NCI-H446 (cell line): ENCODE data around the gene LGALS3BP.

Experiments
- DNase-seq, 2 experiments: peaks; one replicate each; lab custom pipeline; 2025; lab: John Stamatoyannopoulos, UW

Gene LGALS3BP

GRCh38 chr17:78939615-78940014 lies 40.1 kb downstream of the LGALS3BP start:
- no peak for DNase-seq

- no peak for DNase-seq
These were observed 42.2 kb downstream of the LGALS3BP start for GRCh38 chr17:78937561-78937960.

DNA sequence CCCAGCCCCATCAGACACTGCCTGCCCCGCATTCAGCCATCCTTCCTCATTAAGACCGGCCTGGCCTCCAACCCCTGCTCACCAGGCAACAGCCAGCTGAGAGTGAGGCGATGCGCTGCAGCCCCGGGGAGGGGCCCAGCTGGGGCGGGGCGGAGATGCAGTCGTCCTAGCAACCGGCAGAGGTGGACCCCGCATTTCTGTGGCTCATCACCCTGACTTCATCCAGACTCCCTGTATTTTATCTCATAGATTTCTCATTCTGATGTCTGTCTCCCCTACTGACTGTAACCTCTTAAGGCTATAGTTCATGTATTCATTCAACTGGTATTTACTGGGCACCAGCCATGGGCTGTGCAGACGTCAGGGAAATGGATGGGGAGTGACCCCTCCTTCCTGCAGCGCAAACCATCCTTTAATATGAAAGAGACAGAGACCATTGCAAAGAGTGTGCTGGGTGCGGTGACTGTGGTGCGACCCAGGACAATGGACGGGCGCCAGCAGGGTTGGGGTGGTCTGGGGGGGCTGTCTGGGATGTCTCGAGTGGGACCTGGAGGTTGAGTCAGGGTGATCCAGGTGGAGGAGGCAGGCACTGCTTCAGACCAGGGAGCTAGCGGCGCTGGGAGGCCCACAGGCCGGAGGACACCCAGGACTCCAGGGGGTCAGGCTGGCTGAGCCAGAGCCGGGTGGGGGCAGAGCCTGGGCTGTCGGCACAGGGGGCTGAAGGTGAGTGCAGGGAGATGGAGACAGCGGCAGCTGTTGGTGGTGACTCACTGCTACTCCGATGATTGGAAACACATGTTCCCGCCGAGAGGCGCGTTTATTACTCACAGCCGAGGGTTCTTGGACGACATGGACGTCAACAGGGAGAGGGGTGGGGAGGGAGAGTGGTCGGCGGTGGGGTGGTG lies 44.1 kb downstream of the LGALS3BP start:
- DNase-seq, result peak; percentile 43 to 94

DNA sequence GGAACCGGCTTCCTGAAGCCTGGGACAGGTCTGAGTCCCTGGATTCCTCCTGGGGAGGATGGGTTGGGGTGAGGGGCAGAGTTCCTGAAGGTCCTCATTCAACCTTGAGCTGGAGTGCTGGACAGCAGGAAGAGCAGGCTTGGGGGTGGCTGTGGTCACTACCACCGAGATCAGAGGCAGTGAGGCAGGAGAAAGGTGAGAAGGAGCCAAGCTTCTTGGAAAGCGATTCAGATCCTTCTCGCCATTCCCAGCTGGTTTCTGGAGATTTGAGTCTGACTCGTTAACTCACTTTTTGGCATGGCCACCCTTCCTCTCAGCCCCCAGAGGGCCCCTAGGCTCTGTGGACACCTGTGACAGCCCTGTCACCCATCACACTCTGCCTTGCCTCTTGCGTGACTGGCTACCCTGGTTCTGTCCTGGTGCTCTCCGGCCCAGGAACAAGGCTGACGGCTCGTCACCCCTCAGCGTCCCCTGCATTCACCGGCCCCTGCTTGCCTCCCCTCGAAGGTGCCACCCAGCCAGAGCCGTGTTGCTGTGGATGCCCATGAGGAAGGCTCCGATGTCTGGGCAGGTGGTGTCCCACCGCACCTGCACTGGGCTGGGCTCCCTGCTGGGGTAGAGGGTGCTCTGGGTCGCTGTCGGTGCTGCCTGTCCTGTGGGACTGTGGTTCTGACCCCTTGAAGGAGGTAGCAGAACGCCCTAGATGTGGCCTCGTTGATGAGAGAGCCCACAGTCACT lies 44.9 kb downstream of the LGALS3BP start:
- DNase-seq, result peak in 1 of 2 experiments; percentile 79

DNA sequence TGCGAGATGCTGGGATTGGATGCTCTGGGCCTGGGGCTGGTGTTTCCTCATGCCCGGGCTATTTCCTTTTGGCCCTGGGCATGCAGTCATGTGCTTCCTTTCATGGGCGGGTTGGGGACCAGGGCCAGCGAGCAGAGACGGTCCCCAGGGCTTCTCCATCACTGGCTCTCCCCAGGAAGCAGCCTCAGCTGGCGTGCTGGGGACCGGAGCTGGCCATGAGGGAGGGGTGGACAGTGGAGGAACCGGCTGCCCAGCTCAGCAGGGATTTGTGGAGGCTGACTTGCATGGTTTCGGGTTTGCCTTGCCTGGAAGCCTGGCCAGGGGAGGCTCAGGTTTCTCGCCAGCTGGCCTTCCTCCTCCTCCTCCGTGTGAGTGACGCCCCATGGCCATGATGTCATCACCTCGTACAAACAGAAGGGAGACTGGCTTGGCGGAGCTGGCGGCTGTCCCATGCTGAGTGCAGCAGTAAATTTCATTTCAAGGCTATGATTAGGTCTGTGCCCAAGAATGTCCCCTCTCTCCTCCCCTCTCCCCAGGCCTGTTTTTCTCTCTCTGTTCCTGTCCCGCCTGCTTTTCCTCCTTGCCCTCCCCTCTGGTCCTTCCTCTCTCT lies 45.7 kb downstream of the LGALS3BP start:
- peak; percentile 97 to 98 for DNase-seq

DNA sequence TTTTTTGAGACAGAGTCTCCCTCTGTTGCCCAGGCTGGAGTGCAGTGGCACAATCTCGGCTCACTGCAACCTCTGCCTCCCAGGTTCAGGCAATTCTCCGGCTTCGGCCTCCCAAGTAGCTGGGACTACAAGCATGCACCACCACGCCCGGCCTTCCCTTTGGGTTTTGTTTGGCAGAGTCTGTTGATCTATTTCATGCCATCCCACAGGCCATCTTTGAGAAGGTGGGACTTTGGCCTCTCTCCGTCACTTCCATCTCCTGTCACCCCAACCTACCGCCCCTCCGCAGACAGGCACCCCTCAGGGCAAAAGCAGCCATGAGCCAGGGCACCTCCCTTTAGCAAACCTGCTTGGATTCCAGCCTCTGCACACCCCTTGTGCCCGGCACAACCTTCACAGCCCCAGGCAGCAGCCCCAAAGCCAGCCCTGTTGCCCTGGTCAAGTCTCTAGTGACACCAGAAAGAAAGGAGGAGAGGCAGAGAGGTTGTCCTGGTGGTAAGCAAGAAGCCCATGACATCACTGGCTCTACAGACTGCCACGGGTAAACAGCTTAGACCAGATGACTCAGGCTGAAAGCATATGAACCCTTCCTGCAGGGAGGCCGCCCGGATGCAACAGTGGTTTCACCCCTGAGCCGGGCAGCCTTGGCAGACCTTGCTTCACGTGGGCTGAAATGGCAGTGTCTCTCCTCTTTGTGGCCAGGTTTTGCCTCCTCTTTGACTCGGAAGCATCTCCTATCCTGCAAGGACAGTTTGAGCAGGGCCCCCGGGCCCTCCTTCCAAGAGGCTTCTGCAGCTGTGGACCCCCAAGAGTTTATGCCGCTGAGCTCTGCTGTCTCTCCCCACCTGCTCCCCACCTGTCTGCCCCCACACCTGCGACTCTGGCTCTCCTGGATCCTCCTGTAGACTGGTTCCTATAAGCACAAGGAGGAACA lies 46.4 kb downstream of the LGALS3BP start:
- peak; percentile 29 to 57 for DNase-seq

DNA sequence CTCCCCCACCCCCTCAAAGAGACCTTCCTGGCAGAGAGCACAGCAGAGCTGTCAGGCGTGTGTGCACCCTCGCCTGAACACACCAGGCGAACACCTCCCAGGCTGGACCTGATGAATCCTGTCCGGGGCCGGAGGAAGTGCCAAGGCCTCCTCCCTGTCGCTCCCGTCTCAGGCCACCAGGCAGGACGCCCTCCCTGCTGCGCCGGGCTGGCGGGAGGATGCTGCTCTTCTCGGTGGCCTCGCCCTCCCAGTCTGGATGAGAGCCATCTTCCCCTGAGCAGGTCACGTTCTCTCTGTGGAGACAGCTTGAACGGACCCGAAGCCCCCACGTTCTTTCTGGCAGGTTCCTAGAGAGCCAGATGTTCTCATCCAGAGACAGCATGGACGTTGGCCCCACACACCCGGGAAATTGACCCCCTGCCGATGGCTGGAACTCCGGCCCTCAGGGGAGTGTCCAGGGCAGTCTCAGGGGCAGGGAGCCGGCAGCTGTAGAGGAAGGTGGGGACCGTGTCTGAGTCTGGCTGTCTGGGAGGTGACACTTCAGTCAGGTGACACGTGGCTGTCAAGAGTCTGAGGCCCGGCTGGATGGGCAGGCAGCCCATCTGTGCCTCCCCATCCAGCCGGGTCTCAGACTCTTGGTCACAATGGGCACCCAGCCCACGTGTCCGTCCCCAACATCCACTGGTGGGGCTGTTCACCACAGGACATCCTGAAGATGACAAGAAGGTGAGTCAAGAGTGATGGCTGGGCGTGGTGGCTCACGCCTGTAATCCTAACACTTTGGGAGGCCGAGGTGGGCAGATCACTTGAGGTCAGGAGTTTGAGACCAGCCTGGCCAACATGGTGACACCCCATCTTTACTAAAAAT lies 49.6 kb downstream of the LGALS3BP start:
- DNase-seq, result no peak

- DNase-seq, result no peak
These were observed 53.8 kb downstream of the LGALS3BP start for GRCh38 chr17:78925662-78926555.

- peak; percentile 49 to 91 for DNase-seq
These were observed 54.5 kb downstream of the LGALS3BP start, which contains the start of gene TIMP2 for GRCh38 chr17:78925234-78925633. Gene TIMP2 (minus strand): TSS chr17:78925387. CDS start chr17:78925088, 299 bp downstream.

- DNase-seq, result peak in 1 of 2 experiments; percentile 22
These were observed 55.1 kb downstream of the LGALS3BP start for GRCh38 chr17:78924481-78925151.

DNA sequence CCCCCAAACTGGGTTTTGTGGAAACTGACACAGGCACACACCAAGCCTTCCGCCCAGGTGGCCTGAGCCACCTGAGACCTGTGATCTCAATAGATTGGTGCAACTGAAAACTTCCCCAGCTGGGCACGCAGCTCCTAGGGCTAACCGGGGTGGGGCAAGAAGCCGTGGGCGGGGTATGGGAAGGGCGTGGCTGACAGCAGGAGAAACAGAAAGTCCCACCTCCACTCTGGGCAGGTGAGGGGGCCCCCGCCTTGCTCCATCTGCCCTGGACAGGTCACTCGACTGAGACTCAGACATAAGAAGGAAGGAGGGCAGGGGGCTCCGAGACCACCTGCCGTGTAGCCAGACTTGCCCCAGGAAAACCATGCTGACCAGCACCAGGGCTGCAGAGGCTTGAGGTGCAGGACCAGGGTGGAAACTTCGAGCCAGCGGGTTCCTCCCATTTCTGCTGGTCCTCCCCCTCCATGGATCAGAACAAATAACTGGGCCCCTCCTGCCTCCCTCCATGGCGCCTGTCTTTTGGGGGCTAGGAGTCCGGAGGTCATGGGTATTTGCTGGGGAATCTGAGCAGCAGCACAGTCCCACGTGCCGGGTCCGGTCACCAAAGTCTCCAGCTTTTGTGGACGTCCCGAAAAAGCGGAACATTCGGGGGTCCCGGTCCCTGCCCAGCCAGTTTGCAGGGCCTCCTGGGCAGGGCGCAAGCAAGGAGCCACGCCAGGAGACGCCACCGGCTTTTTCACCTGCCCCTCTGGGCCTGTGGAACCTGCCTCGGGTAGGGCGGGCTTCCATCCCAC lies 55.9 kb downstream of the LGALS3BP start:
- no peak for DNase-seq

- no peak for DNase-seq
These were observed 56.8 kb downstream of the LGALS3BP start for GRCh38 chr17:78922816-78923498.

GRCh38 chr17:78921437-78921971 lies 58.2 kb downstream of the LGALS3BP start:
- peak; percentile 36 to 84 for DNase-seq
